Measurements from ENCODE around the gene SLC16A13. TPM values are rescaled to one million over a fixed set of nuclear protein-coding genes. Genes with fewer than 3 reads are reported as not detected.
A peak's percentile ranks its signal among the peaks of the same experiment; 100 is the strongest.

SLC16A13 gene
- total and polyA plus RNA-seq, 2 of the 8 experiments (the other 6 are each of a cell fraction or from before 2014, with no cell fraction given): 5.4 to 5.8 TPM

DNA sequence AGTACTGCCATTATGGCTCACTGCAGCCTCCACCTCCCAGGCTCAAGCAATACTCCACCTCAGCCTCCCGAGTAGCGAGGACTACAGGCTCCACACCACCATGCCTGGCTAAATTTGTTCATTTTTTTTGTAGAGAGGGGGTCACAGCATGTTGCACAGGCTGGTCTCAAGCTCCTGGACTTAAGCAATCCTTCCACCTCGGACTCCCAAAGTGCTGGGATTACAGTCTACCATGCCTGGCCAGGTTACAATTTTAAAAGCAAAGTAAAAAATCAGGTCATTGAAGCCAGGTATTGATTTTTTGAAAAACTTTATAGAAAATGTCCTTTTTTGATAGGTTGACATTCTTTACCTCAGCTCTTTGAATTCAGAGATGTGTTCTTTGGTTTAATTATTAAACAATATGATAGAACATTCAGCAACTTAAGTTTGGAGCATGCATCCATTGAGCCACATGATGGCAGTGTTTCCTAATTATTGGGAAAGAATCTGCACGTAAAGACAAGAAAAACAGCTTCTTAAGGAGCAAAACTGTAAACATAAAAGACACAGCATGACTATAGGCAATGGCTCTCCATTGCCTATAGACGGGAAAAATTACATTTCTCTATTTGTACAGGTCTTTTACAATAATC, 9.8 kb downstream of the SLC16A13 start:
- Histone ChIP-seq H4K8ac (ENCODE audit: extremely low read depth, insufficient read depth, low read length) (no peak overlapping the region), H4K91ac (replicated peaks; ENCODE audit: insufficient read length, low read length) (no peak overlapping the region), H3K36me3 (ENCODE audit: control insufficient read depth in 2 of 4, insufficient read depth in 4 of 4, low read length in 3 of 4) (no peaks in the 10 kb centered on the region), H2AK5ac (ENCODE audit: low read depth, low read length) (no peak overlapping the region), H3K23me2 (ENCODE audit: low read depth, low read length) (peaks cover 32% of the 10 kb centered on the region; the same call in 1 of the 2 replicates), H2BK5ac (ENCODE audit: low read depth, low read length) (no peak overlapping the region), H2BK120ac (replicated peaks; ENCODE audit: low read depth, low read length) (peak overlapping the region; percentile 63), H3K14ac (ENCODE audit: insufficient read length) (no peak overlapping the region), H2BK12ac (ENCODE audit: low read depth, low read length) (no peak overlapping the region), H2BK20ac (ENCODE audit: low read length) (no peak overlapping the region), H3K27ac (ENCODE audit: low read depth, low read length) (no peak overlapping the region), H3K4ac (replicated peaks; ENCODE audit: insufficient read length, low read depth, low read length) (no peak overlapping the region), H3K27me3 (replicated peaks in 1 of 4; ENCODE audit: control insufficient read depth in 3 of 4, extremely low read depth in 1 of 4, insufficient read depth in 3 of 4, low read length in 3 of 4) (peaks cover 3 to 33% (median 32%) of the 10 kb centered on the region in 4 experiments), H4K20me1 (replicated peaks in 1 of 2; ENCODE audit: control insufficient read depth in 1 of 2, insufficient read depth in 2 of 2, low read length in 2 of 2) (peaks cover 0 to 7% of the 10 kb centered on the region in 2 experiments), H3K18ac (ENCODE audit: extremely low read depth, low read length) (no peak overlapping the region), H2BK15ac (ENCODE audit: low read length) (no peak overlapping the region), H3K4me3 (ENCODE audit: extremely low read depth in 1 of 4, insufficient read depth in 2 of 4, low read depth in 3 of 4, low read length in 4 of 4) (peak overlapping the region; percentile 30 to 64 (median 34); a peak in 7 of 8 replicates), H3K9ac (replicated peaks in 1 of 4; ENCODE audit: extremely low read depth in 1 of 4, low read depth in 3 of 4, low read length in 3 of 4) (no peak overlapping the region), H3K4me2 (ENCODE audit: insufficient read depth in 1 of 2, low read depth in 2 of 2, low read length in 2 of 2) (peak overlapping the region; percentile 89 to 97), H3K4me1 (replicated peaks in 1 of 4; ENCODE audit: control insufficient read depth in 3 of 4, insufficient read depth in 4 of 4, low read length in 3 of 4) (peaks cover 0 to 18% (median 16%) of the 10 kb centered on the region in 4 experiments; a peak in 5 of 7 replicates), H4K5ac (ENCODE audit: insufficient read length, low read depth, low read length) (no peak overlapping the region), H2AFZ (ENCODE audit: low read length) (no peak overlapping the region), H3K56ac (replicated peaks; ENCODE audit: insufficient read length, low read depth, low read length) (no peak overlapping the region), H3K23ac (ENCODE audit: insufficient read length) (no peak overlapping the region), H3K79me1 (ENCODE audit: low read depth, low read length) (no peaks in the 10 kb centered on the region), H3K9me3 (ENCODE audit: insufficient read depth in 2 of 2, low read depth in 1 of 2, low read length in 1 of 2) (no peaks in the 10 kb centered on the region), H3K79me2 (ENCODE audit: control insufficient read depth in 1 of 2, insufficient read depth in 2 of 2, low read length in 2 of 2) (no peaks in the 10 kb centered on the region)
- TF ChIP-seq RAD21 (IDR thresholded peaks at IDR 0.05 in 1 of 2, conservative IDR thresholded peaks at IDR 0.05 in 1 of 2; ENCODE audit: low read depth in 2 of 2, low read length in 2 of 2): peak; percentile 89 to 91
- peak; percentile 16; the same call in 1 of the 2 replicates for TF ChIP-seq CEBPB (IDR thresholded peaks at IDR 0.05; ENCODE audit: low read depth, low read length)
- TF ChIP-seq, protein P1, sequence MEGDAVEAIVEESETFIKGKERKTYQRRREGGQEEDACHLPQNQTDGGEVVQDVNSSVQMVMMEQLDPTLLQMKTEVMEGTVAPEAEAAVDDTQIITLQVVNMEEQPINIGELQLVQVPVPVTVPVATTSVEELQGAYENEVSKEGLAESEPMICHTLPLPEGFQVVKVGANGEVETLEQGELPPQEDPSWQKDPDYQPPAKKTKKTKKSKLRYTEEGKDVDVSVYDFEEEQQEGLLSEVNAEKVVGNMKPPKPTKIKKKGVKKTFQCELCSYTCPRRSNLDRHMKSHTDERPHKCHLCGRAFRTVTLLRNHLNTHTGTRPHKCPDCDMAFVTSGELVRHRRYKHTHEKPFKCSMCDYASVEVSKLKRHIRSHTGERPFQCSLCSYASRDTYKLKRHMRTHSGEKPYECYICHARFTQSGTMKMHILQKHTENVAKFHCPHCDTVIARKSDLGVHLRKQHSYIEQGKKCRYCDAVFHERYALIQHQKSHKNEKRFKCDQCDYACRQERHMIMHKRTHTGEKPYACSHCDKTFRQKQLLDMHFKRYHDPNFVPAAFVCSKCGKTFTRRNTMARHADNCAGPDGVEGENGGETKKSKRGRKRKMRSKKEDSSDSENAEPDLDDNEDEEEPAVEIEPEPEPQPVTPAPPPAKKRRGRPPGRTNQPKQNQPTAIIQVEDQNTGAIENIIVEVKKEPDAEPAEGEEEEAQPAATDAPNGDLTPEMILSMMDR (IDR thresholded peaks at IDR 0.05; ENCODE audit: control extremely low read depth in 1 of 3, insufficient read depth in 1 of 3, low read depth in 1 of 3, low read length in 3 of 3): peak in 2 of 3 experiments; percentile 53 to 68; a peak in 3 of 4 replicates
- no peak for TF ChIP-seq SIRT6 (IDR thresholded peaks at IDR 0.05; ENCODE audit: low read length)
- WGBS, 2 experiments (ENCODE audit: extremely low coverage in 1 of 2, insufficient coverage in 1 of 2, insufficient read length in 1 of 2, insufficient replicate concordance in 2 of 2, low coverage in 1 of 2, low lambda C conversion rate in 2 of 2, missing lambda C conversion rate in 1 of 2): 38% methylated on average over 5 of the region's 5 CpGs; no CpG with 5 or more reads in 1 of the 2 experiments
- no peak for DNase-seq (ENCODE audit: low read depth in 1 of 2, low spot score in 2 of 2)
- ChIA-PET POLR2A (ENCODE audit: partially characterized antibody) (interaction anchor here (0.8 to 3.0 kb wide), 11 partner anchors 10 to 269 kb away, joined by 3 to 13 read pairs (median 4); partner anchors contain the start of genes GPS2 and SLC16A13), CTCF (ENCODE audit: partially characterized antibody) (interaction anchor here (0.5 to 17.5 kb wide), 58 partner anchors 8 to 515 kb away, joined by 3 to 434 read pairs (median 4); partner anchors contain the start of genes ACAP1, ASGR1, ASGR2 and SLC16A13)
- FAIRE-seq: peak; percentile 81

All from H1 (cell line).